ENCODE measurements around the gene CNTLN. TPM values are rescaled to one million over a fixed set of nuclear protein-coding genes. Genes with fewer than 3 reads are reported as not detected.
A peak's percentile ranks its signal among the peaks of the same experiment; 100 is the strongest.
"Not testable (repeated sequence)": the region's sequence is repeated elsewhere in the genome, so short reads cannot be mapped to it uniquely, and the experiment has no call there.

CNTLN gene
- total RNA-seq, 1 experiment from 2014 or later = 11.3 TPM

DNA sequence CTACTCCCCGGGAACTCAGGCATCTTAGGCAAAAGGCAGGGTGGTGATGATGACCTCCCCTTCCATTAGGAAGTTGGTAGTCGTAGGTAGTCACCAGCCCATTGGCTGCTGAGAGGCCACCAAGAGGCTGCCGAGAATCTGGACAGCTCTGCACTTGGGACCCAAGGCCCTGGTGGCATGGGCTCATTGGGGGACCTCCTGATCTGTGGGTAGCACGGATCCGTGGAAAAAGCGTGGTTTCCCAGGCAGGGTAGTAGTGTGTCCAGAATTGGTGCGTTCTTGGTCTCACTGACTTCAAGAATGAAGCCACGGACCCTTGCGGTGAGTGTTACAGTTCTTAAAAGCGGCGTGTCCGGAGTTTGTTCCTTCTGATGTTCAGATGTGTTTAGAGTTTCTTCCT lies 158.8 kb downstream of the CNTLN start:
- no peak for DNase-seq (ENCODE audit: low read depth)

DNA sequence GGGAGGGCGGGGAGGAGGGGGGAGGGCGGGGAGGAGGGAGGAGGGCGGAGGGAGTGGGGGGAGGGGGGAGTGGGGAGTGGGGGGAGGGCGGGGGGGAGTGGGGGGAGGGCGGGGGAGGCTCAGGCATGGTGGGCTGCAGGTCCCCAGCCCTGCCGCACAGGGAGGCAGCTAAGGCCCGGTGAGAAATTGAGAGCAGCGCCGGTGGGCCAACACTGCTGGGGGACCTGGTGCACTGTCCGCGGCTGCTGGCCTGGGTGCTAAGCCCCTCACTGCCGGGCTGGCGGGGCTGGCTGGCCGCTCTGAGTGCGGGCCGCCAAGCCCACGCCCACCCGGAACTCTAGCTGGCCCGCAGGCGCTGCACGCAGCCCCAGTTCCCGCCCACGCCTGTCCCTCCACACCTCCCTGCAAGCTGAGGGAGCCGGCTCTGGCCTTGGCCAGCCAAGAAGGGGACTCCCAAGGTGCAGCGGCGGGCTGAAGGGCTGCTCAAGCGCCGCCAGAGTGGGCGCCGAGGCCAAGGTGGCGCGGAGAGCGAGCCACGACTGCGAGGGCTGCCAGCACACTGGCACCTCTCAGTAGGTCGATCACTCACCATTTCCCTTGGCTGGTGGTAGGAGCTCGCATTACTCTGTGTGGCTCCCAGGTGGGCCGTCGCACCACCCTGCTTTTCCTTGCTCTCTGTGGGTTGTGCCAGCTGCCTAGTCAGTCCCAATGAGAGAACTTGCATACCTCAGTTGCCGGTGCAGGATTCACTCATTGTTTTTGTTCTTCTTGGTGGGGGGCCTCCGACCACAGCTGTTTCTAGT lies 160.2 kb downstream of the CNTLN start:
- DNase-seq (ENCODE audit: low read depth) = no peak

DNA sequence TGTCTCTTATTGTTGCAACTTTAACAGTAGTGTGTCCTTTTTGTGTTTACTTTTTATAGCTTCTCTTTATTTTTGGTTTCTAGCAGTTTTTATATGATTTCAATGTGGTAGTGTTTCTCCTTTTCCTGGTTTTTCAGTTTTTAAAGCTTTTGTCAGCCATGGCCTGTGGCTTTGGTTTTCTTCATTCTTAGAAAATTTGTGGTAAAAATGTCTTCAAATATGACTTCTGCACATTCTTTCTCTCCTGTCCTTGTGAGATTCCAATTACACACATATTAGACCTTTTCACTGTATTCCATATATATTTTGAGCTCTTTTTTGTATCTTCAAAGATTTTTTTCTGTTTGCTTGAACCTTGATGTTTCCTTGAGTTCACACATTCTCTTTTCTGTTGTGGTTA lies 180.5 kb downstream of the CNTLN start:
- peak; percentile 19 for DNase-seq (ENCODE audit: low read depth)

DNA sequence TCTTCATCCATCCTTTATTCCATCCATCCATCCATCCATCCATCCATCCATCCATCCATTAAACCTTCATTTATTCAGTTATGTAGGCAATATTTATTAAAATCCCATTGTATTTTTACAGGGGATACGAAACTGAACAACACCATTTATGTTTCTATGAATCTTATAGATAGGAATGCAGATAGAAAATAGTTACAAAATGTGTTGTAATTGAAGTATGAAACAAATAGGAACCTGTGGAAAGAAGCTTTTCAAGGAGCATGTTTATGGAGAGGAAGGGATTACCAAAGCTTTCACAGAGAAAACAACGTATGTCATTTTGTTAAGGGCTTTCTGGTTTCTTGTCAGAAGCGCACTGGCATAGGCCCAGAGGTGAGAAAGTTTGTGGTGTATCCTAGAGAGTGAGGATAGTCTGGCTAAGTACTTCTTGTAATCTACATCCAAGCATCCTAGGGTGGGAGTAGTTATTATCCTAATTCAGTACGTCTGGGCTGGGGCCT lies 184.0 kb downstream of the CNTLN start:
- peak; percentile 3 for DNase-seq (ENCODE audit: low read depth)

DNA sequence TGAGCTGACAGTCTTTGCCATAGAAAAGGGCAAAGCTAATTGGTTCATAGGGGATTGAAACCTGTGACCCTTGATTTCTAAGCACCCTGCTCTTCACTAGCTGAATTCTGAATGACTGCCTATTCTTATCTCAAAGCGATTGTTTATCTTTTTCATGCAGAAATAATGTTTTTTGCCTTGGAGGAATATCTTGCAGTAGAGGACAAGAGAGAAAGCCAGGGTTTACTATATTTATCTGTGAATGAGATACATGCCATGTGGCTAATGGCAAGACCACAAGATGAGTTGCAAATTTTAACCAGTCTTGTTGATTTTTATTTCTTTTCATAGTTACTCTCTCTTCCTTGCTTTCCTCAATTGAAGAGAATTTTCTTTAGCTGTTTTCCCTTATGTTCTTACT lies 185.0 kb downstream of the CNTLN start:
- peak; percentile 9 for DNase-seq (ENCODE audit: low read depth)

DNA sequence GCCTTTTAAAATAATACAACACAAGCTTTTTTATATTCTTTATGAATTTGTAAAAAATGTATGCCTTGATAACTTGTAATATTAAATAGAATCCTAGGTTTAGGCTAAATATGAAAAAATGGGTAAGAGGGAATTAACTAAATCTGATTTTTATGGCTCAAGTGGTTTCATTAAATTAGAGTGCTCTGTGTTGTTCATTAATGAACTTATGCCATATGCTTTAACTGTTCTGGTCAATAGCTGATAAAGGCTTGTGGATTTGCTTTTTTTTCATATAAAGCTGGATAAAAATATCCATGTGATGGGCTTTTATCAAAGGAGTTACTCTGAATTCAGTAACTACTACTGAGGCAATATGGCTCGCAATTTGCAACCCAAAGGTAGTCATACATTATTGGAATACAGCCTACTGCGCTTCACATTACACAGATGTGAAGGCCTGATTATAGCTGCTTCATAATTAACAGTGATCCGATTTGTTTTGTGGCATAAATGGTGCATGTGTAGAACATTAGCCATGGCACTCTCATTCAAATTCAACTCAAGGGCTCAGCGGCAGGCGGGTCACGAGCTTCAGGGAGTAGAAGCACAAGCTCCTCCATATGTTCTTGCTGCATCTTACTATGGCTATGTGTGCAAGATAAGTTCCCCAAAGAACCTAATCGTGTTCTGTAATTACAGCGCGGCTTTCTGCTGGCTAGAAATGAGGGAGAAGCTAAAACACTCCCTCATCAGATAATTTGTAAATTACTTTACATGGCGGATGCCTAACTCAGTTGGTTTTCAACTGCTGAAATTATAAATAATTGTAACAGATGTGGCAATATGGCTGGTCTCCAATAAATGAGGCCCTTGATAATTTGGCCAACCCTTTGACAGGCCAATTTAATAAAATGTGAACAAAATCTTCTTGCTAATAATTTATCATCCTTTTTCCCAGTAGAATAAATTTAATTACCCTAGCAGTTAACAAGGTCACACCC lies 188.3 kb downstream of the CNTLN start:
- DNase-seq (ENCODE audit: low read depth) = no peak

DNA sequence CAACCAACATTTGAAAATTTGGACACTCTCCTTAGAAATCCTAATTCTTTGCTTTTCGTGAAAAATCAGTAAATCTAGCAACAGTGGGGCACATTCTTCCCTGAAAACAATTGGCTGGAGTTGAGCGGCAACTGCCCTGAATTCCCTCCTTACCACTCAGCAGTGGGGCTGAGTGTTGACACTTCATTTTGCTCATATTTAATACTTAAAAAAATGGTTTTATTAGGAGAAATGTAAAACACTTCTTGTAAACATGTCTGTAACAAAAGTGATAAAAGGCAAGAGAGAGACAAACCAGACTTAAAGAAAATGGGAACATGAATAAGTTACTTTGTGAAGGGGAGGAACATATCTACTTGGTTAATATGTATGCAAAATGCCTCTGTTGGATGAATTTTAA lies 193.5 kb downstream of the CNTLN start:
- DNase-seq (ENCODE audit: low read depth) = no peak

DNA sequence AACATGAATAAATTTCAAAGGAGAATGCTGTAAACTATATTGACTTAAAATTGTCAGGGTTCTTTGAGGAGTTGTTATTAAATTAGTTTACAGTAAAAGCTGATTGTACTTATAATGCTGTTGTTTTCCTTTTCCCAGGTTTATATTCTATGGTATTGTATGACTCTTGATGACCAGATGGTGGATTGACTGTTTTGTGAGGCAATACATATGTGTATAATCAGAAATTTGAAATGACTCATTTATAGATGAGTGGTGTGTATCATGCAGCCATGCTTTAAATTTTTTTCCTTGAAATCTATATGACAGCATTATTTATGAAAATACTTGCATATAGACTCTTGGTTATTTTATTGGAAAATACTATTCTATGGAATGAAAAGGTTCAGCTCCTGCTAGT lies 195.3 kb downstream of the CNTLN start:
- no peak for DNase-seq (ENCODE audit: low read depth)

DNA sequence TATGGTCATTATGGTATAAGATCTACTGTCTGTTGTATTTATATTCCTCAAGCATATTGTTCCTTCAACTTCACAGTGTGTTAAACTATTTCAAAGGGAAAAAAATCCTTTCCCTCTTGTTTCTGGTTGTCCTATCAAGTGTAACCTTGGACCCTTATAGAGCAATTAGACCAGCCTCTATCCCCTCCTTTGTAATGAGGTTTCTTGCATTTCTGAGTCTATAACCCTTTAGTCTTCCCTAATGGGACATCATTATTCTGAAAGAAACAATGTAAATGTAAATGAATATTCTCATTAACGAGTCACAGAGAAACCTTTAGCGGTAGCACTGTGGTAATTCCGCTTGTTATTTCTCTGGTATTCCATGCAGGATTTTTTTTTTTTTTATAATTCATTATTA lies 197.3 kb downstream of the CNTLN start:
- no peak for DNase-seq (ENCODE audit: low read depth)

DNA sequence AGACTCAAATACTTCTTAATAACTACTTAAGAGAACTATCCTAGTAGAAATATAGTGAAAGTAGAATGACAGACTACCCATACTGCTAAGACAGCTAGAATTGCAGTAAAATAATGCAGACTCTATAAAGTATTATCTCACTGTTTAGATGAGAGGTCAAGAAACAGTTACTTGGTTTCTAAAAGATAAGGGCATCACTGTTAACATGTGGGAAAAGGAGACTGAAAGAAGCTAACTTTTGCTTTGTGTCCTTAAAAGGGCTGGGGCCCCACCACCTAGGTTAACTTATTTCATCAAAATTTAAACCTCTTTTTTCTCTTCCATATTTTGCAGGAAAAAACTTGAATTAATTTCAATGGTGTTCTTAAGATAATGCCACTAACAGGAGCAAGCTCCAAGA lies 204.3 kb downstream of the CNTLN start:
- no peak for DNase-seq (ENCODE audit: low read depth)

DNA sequence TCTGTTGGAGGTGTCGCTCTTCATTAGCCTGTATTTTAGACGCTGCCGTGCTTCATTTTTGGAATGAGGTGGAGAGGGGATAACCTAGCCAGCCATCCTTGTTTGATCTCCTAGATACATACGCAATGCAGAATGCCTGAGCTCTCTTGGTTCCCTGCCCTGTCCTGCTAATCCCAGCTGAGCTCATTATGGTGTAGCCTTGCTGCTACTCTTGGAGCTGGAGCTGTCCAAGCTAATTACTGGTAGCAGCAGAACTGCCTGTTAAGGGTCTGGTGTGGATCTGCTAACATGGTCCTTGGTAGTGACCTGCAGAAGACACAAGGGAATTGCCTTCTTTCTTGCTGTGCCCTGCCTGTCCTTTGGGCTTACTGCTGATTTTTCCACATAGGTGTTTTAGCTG lies 207.9 kb downstream of the CNTLN start:
- no peak for DNase-seq (ENCODE audit: low read depth)

DNA sequence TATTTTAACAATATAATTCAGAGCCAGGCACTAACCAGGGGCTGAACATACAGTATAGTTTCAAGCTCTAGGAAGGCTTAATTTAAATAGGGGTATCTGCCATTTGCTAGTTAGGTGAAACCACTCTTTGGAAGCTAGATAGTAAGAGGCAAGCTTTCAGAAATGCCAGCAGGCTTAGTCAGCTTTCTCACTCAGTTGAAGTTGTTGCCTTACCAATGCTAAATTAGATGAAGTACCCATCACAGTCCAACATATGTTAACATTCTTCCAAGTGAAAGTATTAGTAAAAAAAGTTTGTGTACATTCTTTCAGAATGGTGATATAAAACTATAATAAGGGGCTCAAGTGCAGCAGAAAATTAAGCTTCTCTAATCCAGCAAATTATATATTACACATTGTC lies 215.0 kb downstream of the CNTLN start:
- DNase-seq (ENCODE audit: low read depth) = peak; percentile 26

DNA sequence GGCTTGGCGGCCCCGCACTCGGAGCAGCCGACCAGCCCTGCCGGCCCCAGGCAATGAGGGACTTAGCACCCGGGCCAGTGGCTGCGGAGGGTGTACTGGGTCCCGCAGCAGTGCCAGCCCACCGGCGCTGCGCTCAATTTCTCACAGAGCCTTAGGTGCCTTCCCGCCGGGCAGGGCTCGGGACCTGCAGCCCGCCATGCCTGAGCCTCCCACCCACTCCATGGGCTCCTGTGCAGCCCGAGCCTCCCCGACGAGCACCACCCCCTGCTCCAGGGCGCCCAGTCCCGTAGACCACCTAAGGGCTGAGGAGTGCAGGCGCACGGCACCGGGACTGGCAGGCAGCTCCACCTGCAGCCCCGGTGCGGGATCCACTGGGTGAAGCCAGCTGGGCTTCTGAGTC lies 219.2 kb downstream of the CNTLN start:
- not testable (repeated sequence) for DNase-seq (ENCODE audit: low read depth)

DNA sequence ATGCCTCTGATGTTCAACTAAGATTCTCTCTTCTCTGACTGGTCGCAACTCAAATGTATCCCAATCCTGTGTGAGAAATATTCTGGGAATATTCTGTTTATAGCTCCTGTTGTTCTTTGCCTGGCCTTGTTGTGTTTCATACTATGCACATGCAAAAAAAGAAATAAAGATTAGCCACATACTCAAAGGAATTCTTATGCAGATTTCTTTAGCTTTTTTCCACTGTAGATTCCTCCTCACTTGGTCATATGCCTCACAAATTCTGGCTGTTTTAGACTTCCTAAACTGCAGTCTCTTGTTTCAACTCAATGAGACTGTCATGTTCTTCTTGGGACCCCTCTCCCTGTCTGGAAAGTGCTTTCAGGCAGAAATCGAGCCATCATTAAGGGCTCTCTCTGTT lies 226.5 kb downstream of the CNTLN start:
- DNase-seq (ENCODE audit: low read depth) = no peak

DNA sequence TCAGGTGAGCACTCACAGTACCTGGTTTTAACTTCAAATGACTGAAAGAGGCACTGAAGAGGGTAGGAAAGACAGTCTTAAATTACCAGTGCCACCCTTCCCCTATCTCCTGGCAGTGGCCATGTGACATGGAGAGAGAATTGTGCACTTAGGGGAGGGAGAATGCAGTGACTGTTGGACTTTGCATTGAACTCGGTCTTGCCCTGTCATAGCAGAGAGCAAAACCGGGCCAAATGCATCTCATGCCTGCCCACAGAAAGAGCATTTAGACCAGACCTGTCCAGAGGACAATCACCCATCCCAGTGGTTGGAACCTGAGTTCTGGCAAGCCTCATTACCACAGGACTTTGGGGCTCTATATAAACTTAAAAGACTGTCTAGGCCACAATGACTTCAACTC lies 232.2 kb downstream of the CNTLN start:
- no peak for DNase-seq (ENCODE audit: low read depth)

DNA sequence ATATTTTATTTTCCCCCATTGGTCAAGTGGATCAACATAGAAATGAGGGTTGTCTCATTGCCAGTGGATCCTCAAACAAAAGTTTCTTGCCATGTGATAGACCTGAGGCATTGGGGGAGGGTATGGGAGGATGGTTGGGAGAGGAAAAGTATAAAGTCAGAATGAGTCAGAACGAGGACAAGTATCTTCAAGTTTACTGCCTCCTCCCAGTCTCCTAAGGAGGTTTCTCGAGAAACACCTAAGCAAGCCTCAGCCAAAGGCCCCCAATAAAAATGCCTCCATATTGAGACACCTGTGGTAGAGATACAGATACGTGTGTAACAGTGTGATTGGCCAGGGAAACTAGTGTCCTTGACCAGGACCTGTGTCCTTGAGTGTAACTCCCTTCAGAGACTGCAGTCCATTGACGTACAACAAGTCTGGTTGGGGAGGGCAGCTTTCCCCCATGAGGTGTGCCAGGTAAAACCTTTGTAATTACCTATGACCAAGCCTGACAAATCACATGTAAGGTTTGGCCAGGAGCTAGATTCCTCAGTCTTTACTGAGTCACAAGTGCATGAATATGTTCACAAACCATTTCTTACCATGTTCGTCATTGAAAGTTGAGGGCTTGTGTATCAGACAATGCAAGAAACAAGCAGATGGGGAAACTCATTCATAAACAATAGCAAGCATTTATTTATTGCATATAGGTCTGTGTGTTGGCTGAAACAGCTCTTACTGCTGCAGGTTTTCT lies 245.5 kb downstream of the CNTLN start:
- no peak for DNase-seq (ENCODE audit: low read depth)

DNA sequence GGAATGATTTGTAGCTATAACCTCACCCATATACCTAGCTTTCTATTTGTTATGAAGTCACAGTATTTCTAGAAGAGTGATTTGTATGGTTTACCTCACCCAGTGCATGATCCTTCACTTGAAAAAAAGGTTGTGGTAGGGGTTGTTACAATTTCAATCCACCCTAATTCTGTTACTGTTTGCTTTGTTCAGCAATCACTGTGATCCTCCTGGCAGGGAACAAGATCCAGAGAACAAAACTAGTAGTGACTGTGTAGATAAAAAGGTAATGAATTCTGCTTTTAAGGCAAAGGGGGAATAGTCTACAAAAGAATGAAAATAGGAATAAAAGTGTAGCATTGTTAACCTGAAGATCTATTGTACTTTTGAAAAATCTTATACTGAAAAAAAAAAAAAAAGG lies 252.7 kb downstream of the CNTLN start:
- no peak for DNase-seq (ENCODE audit: low read depth)

DNA sequence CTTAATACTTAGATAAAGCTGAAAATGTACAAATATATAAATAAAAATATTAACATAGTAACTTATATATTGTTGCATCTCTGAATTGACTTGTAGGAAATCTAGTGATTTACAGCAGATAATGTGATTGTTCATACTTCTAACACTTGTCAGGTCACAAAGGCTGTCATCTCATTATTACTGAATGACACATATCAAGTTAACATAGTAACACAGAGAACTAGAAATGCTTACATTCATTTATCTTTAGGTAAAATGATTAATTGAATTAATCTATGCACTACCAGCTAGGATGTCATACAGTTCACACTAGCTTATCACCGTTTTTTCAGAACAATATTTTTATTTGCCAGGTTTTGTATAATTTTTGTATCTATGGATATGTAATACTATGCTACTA lies 254.2 kb downstream of the CNTLN start:
- DNase-seq (ENCODE audit: low read depth) = no peak

DNA sequence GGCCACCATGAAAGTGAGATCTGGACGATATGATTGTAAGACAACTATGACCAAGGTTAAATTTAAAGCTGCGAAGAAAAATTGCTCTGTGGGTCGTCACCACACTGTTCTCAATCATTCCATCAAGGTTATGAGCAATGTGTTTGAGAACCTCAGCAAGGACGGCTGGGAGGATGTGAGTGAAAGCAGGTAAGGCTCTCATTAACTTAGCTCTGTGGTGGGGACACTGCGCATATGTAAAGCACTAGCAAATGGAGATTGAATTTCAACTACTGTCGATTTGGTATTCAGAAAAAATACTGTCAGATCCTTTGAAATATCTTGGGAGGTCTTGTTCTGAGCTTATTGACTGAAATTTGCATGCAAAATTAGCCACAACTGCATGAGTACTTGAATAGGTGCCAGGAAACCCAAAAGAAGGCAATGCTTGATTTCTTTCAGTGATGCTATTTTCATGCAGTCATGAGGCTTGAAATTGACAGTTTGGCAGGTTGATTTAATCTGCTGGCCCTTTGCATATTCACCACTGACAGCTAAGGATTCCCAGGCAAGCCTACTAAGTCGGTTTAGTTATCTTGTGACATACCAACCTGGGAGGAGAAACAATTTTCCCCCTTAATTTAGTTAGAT lies 260.2 kb downstream of the CNTLN start:
- DNase-seq (ENCODE audit: low read depth) = no peak

DNA sequence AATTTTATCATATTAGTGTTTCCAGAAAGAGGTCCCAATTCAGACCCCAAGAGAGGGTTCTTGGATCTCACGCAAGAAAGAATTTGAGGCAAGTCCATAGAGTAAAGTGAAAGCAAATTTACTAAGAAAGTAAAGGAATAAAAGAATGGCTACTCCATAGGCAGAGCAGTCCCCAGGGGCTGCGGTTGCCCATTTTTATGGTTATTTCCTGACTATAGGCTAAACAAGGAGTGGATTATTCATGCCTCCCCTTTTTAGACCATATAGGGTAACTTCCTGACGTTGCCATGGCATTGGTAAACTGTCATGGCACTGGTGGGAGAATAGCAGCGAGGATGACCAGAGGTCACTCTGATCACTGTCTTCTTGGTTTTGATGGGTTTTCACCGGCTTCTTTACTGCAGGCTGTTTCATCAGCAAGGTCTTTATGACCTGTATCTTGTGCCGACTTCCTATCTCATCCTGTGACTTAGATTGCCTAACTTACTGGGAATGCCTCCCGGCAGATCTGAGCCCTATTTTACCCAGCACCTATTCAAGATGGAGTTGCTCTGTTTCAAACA lies 262.4 kb downstream of the CNTLN start:
- DNase-seq (ENCODE audit: low read depth) = not testable (repeated sequence)

DNA sequence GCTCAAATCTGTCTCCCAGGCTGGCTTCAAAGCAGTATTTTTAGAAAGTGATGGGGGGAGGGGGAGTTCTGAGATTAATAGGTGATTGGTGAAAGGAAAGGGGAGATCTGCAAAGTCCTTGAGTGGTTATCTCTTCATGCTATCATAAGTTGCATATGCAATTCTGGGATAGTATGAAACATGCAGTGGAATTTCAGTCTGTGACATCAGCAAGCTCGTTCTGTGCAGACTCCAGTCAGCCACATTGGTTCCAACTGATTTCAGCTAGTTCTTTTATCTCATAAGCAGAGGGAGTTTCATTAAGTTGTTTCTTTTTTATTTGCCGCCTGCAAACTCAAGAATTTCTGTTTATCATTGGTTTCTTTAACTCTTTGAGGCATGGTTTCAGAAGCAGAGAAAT lies 263.5 kb downstream of the CNTLN start:
- DNase-seq (ENCODE audit: low read depth) = no peak
